OCI-LY3 (cell line): ENCODE measurements around the gene RAI1.

Experiments used
- CTCF ChIP-seq: fragments of 200-600, 300-600 bp; sonication (generic); IDR thresholded peaks from 2 replicates; pipeline ENCODE4 v1.5.1; 2014; ENCODE audit warnings: antibody characterized with exemption, low read length, low read depth
- EZH2phosphoT487 ChIP-seq: fragments of 200-600 bp; shearing (Covaris generic); IDR thresholded peaks from 2 replicates; pipeline ENCODE4 v1.6.1; 2018; ENCODE audit warnings: antibody characterized with exemption, mixed run types, low read depth

DNA sequence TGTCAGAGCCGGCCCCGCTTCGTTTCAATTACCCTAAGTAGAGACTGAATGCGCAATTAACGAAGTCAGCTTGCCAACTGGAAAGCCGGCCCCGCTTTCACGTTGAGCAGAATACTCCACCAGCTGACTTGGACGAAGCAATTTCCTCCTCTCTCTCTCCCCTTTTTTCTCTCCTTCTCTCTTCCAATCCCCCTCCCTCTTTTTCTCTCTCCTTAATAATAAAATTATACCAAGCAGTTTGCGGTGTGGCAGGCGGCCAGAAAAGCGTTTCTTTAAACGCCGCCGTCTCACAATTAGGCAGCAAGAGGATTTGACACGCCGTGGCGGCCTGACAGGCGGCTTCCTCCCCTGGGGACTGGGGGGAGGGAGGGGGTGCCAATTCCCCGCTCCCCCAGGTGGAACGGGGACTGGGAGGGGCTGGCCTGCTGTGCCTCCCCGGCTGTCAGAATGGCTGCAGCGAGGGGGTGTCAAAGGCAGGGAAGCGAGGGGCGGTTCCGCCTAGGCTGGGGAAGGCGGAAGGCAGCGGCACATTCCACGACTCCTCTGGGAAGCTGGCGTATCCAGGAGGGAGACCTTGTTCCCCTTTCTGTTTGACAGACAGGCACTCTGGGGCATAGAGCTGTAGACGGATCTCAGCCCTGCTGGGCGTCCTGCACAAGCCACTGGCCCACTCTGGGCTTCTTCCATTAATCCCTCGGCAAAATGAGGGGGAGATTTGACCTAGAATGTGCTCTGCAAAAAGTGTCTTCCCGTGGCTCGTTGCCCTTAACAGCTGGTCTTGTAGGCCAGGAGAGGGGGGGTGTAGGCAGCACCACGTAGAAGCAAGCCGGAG lies 102.8 kb downstream of the RAI1 start:
- TF ChIP-seq CTCF (no peak), EZH2phosphoT487 (no peak)
